ENCODE measurements around the gene ERGIC2. TPM values are rescaled to one million over a fixed set of nuclear protein-coding genes. Genes with fewer than 3 reads are reported as not detected.

The ERGIC2 gene
- total RNA-seq, 1 donor from 2014 or later, result 53.7 TPM

DNA sequence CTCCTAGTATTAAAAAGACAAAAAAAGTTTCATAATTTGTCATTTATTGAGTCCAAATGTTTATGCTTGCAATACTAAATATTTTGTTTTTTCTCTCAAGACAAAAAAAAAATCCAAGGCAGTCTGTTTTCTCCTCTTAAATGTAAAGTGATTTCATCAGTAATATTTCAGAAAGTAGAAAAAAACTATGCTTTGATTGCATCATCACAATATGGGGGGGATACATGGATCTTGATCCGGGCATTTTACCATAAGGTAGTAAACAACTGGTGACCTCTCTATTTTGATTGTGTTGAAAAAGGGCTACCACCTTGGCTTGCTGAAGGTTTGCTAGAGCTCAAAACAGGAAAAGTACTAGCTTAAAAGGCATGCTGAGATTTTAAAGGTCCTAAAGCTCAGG is 43.6 kb downstream of the ERGIC2 start:
- DNase-seq (ENCODE audit: low read depth), result no peak
- Histone ChIP-seq H3K4me3 (ENCODE audit: low read depth, low read length) (no peak overlapping the region), H3K27me3 (ENCODE audit: control insufficient read depth, insufficient read depth, low read length) (no peaks in the 10 kb centered on the region), H3K36me3 (ENCODE audit: control insufficient read depth, insufficient read depth, low read length) (no peaks in the 10 kb centered on the region)
- TF ChIP-seq, protein P1, sequence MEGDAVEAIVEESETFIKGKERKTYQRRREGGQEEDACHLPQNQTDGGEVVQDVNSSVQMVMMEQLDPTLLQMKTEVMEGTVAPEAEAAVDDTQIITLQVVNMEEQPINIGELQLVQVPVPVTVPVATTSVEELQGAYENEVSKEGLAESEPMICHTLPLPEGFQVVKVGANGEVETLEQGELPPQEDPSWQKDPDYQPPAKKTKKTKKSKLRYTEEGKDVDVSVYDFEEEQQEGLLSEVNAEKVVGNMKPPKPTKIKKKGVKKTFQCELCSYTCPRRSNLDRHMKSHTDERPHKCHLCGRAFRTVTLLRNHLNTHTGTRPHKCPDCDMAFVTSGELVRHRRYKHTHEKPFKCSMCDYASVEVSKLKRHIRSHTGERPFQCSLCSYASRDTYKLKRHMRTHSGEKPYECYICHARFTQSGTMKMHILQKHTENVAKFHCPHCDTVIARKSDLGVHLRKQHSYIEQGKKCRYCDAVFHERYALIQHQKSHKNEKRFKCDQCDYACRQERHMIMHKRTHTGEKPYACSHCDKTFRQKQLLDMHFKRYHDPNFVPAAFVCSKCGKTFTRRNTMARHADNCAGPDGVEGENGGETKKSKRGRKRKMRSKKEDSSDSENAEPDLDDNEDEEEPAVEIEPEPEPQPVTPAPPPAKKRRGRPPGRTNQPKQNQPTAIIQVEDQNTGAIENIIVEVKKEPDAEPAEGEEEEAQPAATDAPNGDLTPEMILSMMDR (IDR thresholded peaks at IDR 0.05; ENCODE audit: insufficient read depth, low read length, poor library complexity, severe bottlenecking), result no peak

DNA sequence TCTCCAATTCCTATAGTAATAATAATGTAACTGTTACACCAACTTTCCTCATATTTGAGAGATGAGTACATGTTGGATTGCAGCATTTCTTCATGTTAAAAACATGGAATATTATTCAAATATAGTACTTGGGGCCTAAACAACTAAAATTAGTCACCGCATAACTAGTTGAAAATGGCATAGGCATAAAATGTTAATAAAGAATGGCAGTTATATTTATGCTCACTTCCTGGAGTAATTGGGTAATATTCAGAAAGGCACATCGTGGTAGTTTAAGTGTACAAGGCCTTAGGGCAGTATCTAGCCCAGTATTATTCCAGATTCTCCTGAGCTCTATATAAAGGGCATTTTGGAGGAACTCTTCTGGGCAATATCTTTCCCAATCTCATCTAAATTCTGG is 46.0 kb downstream of the ERGIC2 start:
- Histone ChIP-seq H3K27me3 (ENCODE audit: control insufficient read depth, insufficient read depth, low read length) (no peaks in the 10 kb centered on the region), H3K36me3 (ENCODE audit: control insufficient read depth, insufficient read depth, low read length) (no peaks in the 10 kb centered on the region), H3K4me3 (ENCODE audit: low read depth, low read length) (no peak overlapping the region)
- no peak for DNase-seq (ENCODE audit: low read depth)
- TF ChIP-seq, protein P1 (IDR thresholded peaks at IDR 0.05; ENCODE audit: insufficient read depth, low read length, poor library complexity, severe bottlenecking), result no peak

DNA sequence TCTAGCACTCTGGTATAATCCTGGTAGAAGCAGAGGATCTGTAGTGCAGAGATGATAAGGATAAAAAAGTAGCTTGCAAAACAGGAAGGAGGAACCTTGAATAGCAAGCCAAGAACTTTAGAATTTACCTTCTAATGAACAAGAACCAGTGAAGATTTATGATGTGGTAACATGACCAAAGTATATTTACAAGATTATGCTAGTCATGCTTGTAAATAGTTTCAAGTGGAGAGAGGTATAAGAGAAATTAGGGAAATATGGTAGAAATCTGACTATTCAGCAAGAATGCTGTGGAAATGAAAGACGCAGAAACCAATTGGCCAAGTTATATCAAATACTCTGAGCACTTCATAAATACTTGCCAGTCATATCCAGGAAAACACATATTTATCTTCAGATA is 47.8 kb downstream of the ERGIC2 start:
- Histone ChIP-seq H3K27me3 (ENCODE audit: control insufficient read depth, insufficient read depth, low read length) (no peaks in the 10 kb centered on the region), H3K36me3 (ENCODE audit: control insufficient read depth, insufficient read depth, low read length) (no peaks in the 10 kb centered on the region), H3K4me3 (ENCODE audit: low read depth, low read length) (no peak overlapping the region)
- TF ChIP-seq, protein P1 (IDR thresholded peaks at IDR 0.05; ENCODE audit: insufficient read depth, low read length, poor library complexity, severe bottlenecking), result no peak
- DNase-seq (ENCODE audit: low read depth), result no peak

DNA sequence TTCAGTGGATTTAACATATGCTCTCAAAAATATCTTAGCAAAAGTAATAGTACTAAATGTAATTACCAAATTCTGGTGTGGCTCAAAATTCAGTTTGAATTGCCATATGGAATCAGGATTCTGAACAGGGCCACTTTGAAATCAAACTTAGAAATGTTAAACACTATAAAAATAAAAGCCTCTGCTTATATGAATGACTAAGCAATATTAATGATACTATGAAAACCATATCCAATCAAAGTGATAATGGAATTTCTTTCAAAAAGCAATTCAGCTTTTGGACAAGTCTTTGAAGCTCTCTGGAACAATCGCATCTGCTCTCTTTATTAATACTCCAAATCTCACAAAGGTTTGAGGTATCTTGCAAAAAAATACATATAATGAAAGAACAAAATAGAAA is 51.6 kb downstream of the ERGIC2 start:
- TF ChIP-seq, protein P1 (IDR thresholded peaks at IDR 0.05; ENCODE audit: insufficient read depth, low read length, poor library complexity, severe bottlenecking), result no peak
- Histone ChIP-seq H3K36me3 (ENCODE audit: control insufficient read depth, insufficient read depth, low read length) (no peaks in the 10 kb centered on the region), H3K4me3 (ENCODE audit: low read depth, low read length) (no peak overlapping the region), H3K27me3 (ENCODE audit: control insufficient read depth, insufficient read depth, low read length) (no peaks in the 10 kb centered on the region)
- DNase-seq (ENCODE audit: low read depth), result no peak

DNA sequence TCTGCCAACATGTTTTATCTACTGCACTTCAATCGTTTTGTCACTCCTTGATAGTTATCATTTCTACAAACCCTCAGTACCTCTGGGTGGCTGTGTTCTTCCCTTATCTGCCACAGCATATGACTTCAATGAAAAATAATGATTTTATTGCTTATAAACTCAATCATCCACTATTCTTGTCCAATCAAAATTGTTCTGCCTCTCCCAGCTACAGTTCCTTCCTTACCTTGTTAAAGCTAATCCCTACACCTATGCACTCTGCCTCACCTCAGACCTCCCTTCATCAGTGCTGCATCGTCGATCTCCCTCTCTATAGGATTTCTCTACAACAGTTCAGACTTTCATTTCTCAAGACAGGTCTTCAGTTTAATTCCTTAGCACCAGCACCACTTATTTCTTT is 58.8 kb downstream of the ERGIC2 start:
- no peak for DNase-seq (ENCODE audit: low read depth)
- Histone ChIP-seq H3K4me3 (ENCODE audit: low read depth, low read length) (no peak overlapping the region), H3K36me3 (ENCODE audit: control insufficient read depth, insufficient read depth, low read length) (no peaks in the 10 kb centered on the region), H3K27me3 (ENCODE audit: control insufficient read depth, insufficient read depth, low read length) (no peaks in the 10 kb centered on the region)
- TF ChIP-seq, protein P1 (IDR thresholded peaks at IDR 0.05; ENCODE audit: insufficient read depth, low read length, poor library complexity, severe bottlenecking), result no peak

DNA sequence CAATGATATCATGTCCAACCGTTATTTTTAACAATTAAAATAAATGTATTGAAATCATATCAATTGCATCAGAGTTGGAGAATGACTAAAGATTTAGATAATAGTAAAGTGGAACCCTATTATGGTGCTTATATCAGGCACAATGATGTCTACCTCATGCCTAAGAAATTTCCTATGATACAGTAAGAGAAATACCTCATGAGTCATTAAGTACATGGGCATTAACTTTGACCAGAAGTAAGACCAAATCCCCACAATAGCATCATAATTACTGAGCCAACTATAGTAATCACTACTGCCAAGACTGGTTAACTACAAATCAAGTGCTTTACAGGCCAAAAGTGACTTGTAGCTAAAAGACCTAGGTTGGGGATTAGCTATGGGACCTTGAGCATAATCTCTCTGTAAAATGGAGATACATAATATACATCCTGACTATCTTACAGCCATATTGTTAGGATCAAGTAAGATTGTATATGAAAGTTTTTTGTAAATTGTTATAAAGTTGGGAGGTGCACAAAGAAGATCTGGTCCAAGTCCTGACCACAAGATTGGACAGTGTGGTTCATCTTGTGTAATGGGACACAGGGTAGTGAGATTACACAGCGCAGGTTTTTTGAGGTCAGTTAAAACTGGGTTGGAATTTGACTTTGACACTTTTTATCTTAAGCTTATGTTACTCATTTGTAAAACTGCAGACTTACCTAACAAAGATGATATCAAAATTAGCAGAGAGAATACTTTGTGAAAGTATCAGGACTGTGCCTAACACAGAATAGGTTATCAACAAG is 60.5 kb downstream of the ERGIC2 start:
- Histone ChIP-seq H3K36me3 (ENCODE audit: control insufficient read depth, insufficient read depth, low read length) (no peaks in the 10 kb centered on the region), H3K4me3 (ENCODE audit: low read depth, low read length) (no peak overlapping the region), H3K27me3 (ENCODE audit: control insufficient read depth, insufficient read depth, low read length) (no peaks in the 10 kb centered on the region)
- peak; percentile 77 for DNase-seq (ENCODE audit: low read depth)
- TF ChIP-seq, protein P1 (IDR thresholded peaks at IDR 0.05; ENCODE audit: insufficient read depth, low read length, poor library complexity, severe bottlenecking), result no peak

Measured in kidney epithelial cell (primary cell).